HG02678 (cell line): Measurements from ENCODE around the gene NOL4L.
"Not testable (repeated sequence)": the region's sequence is repeated elsewhere in the genome, so short reads cannot be mapped to it uniquely, and the experiment has no call there.

Experiments used
- ATAC-seq: cut with Tn5 transposase; IDR thresholded peaks from one replicate; pipeline ENCODE4 v1.9.1; 2021; ENCODE audit warnings: mild to moderate bottlenecking, moderate library complexity; ENCODE audit not compliant: unreplicated experiment

The NOL4L gene

GRCh38 chr20:32474967-32475811 lies 109.9 kb downstream of the NOL4L start:
- no peak for ATAC-seq

- no peak for ATAC-seq
Measured at GRCh38 chr20:32474717-32474966, 110.5 kb downstream of the NOL4L start.

- no peak for ATAC-seq
Measured at GRCh38 chr20:32474009-32474716, 111.0 kb downstream of the NOL4L start.

GRCh38 chr20:32473231-32474008 lies 111.7 kb downstream of the NOL4L start:
- ATAC-seq: no peak

GRCh38 chr20:32472581-32473207 lies 112.4 kb downstream of the NOL4L start:
- no peak for ATAC-seq

- ATAC-seq: no peak
Measured at GRCh38 chr20:32470940-32471339, 114.2 kb downstream of the NOL4L start.

GRCh38 chr20:32470025-32470861 lies 114.9 kb downstream of the NOL4L start:
- no peak for ATAC-seq

GRCh38 chr20:32468860-32469259 lies 116.3 kb downstream of the NOL4L start:
- ATAC-seq: no peak

GRCh38 chr20:32468313-32468640 lies 116.9 kb downstream of the NOL4L start:
- no peak for ATAC-seq

- no peak for ATAC-seq
Measured at GRCh38 chr20:32467506-32468312, 117.4 kb downstream of the NOL4L start.

GRCh38 chr20:32466739-32467505 lies 118.2 kb downstream of the NOL4L start:
- no peak for ATAC-seq

GRCh38 chr20:32465901-32466675 lies 119.0 kb downstream of the NOL4L start:
- not testable (repeated sequence) for ATAC-seq

- no peak for ATAC-seq
Measured at GRCh38 chr20:32465092-32465900, 119.8 kb downstream of the NOL4L start.

- no peak for ATAC-seq
Measured at GRCh38 chr20:32464401-32465091, 120.6 kb downstream of the NOL4L start.

- ATAC-seq: no peak
Measured at GRCh38 chr20:32463642-32464400, 121.3 kb downstream of the NOL4L start.
